Mononuclear cell (primary cell): ENCODE measurements around the gene ARHGAP12. TPM values are rescaled to one million over a fixed set of nuclear protein-coding genes. Genes with fewer than 3 reads are reported as not detected.

ENCODE experiments used
- total RNA-seq: library from RNA; depleted of rRNA; stranded (reverse); fragments of >200 nt; gene quantifications from one replicate; pipeline ENCODE4 v1.2.3, GENCODE V29; 2012

The ARHGAP12 gene
- total RNA-seq, 1 donor = 36.8 TPM

Other genes starting within 250 kb of the ARHGAP12 start
- 92.1 TPM for gene KIF5B, start 127.6 kb upstream of the ARHGAP12 start, total RNA-seq